ENCODE results near the gene POLR2J.

The POLR2J gene

DNA sequence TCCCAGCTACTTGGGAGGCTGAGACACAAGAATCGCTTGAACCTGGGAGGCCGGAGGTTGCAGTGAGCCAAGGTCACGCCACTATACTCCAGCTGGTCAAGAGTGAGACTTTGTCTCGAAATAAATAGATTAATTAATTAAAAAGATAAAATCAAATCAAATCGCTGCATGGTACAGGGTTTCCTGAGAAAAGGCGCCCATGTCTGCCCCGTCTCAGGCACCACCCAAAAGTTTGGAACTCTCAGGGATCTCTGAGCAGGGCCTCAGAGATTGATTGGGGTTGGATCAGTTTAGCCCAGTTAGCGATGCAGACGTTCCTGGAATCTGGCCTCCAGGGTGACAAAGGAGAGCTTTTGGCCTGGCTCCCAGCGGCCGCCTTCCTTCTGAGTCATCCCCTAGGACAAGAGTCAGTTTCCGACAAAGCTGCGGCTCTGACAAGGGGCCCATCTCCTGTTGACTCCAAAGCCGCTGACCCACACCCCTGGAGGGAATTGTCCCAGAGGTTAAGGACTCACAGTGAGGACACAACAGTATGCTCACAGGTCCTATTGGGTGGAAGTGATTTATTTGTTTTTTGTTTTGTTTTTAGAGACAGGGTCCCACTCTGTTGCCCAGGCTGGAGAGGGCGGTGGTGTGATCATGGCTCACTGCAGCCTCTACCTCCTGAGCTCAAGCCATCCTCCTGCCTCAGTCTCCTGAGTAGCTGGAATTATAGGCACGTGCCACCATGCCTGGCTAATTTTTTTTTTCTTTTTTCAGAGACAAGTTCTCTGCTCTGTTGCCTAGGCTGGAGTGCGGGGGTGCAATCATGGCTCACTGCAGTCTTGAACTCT is 38.5 kb downstream of the POLR2J start (continued):
- no peak for TF ChIP-seq TCF7L2 (IDR thresholded peaks at IDR 0.05; ENCODE audit: borderline replicate concordance, low read depth, low read length)
- no peak for TF ChIP-seq ZNF660 (tag by site-specific recombination; IDR thresholded peaks at IDR 0.05)
- TF ChIP-seq, protein P1, sequence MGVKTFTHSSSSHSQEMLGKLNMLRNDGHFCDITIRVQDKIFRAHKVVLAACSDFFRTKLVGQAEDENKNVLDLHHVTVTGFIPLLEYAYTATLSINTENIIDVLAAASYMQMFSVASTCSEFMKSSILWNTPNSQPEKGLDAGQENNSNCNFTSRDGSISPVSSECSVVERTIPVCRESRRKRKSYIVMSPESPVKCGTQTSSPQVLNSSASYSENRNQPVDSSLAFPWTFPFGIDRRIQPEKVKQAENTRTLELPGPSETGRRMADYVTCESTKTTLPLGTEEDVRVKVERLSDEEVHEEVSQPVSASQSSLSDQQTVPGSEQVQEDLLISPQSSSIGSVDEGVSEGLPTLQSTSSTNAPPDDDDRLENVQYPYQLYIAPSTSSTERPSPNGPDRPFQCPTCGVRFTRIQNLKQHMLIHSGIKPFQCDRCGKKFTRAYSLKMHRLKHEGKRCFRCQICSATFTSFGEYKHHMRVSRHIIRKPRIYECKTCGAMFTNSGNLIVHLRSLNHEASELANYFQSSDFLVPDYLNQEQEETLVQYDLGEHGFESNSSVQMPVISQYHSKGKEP (tag by site-specific recombination; IDR thresholded peaks at IDR 0.05) = no peak
- no peak for TF ChIP-seq ZNF335 (tag by site-specific recombination; conservative IDR thresholded peaks at IDR 0.05)
- no peak for TF ChIP-seq FEZF1 (tag by site-specific recombination; IDR thresholded peaks at IDR 0.05)

DNA sequence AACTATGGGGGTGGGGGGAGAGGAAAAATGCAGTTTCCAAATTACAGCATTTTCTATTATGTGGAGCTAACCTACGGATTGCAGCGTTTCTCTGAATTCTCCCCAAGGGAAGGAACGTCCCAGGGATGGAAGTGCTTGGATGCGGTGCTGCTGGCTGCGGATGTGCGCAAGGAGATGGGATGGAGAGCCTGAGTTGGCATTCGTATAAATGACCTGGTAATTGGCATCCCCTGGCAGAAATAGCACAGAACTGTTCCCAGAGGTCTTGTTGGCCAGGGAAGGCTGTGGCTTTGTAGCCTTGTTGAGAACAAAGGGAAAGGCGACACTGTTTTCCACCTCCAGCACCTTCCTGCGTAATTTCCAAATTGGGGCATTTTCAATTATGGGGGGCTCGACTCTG is 42.6 kb downstream of the POLR2J start:
- peaks cover 16 to 24% of the 10 kb centered on the region in 2 experiments; a peak in 2 of 3 replicates for H3K36me3 ChIP-seq (ENCODE audit: control insufficient read depth in 2 of 2, insufficient read depth in 1 of 2, low read length in 2 of 2)
- no peak for TF ChIP-seq ZNF510 (tag by site-specific recombination; IDR thresholded peaks at IDR 0.05; ENCODE audit: insufficient replicate concordance)
- no peak for TF ChIP-seq BCL11A (tag by site-specific recombination; IDR thresholded peaks at IDR 0.05; ENCODE audit: low read depth)
- no peak for TF ChIP-seq ZNF292 (tag by site-specific recombination; IDR thresholded peaks at IDR 0.05; ENCODE audit: borderline replicate concordance, low read depth)
- no peak for TF ChIP-seq ZNF274 (IDR thresholded peaks at IDR 0.05; ENCODE audit: low read length)
- no peak for TF ChIP-seq ZNF274 (tag by site-specific recombination; IDR thresholded peaks at IDR 0.05; ENCODE audit: borderline replicate concordance)
- TF ChIP-seq KLF9 (tag by site-specific recombination; IDR thresholded peaks at IDR 0.05; ENCODE audit: low read depth) = no peak
- TF ChIP-seq GLIS2 (tag by site-specific recombination; IDR thresholded peaks at IDR 0.05) = no peak
- TF ChIP-seq, protein P2, sequence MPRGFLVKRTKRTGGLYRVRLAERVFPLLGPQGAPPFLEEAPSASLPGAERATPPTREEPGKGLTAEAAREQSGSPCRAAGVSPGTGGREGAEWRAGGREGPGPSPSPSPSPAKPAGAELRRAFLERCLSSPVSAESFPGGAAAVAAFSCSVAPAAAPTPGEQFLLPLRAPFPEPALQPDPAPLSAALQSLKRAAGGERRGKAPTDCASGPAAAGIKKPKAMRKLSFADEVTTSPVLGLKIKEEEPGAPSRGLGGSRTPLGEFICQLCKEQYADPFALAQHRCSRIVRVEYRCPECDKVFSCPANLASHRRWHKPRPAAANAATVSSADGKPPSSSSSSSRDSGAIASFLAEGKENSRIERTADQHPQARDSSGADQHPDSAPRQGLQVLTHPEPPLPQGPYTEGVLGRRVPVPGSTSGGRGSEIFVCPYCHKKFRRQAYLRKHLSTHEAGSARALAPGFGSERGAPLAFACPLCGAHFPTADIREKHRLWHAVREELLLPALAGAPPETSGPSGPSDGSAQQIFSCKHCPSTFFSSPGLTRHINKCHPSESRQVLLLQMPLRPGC (tag by site-specific recombination; IDR thresholded peaks at IDR 0.05) = no peak
- no peak for TF ChIP-seq ZFP3 (tag by site-specific recombination; IDR thresholded peaks at IDR 0.05; ENCODE audit: low read depth)
- no peak for TF ChIP-seq PRDM1 (tag by site-specific recombination; IDR thresholded peaks at IDR 0.05)
- TF ChIP-seq, protein P3, sequence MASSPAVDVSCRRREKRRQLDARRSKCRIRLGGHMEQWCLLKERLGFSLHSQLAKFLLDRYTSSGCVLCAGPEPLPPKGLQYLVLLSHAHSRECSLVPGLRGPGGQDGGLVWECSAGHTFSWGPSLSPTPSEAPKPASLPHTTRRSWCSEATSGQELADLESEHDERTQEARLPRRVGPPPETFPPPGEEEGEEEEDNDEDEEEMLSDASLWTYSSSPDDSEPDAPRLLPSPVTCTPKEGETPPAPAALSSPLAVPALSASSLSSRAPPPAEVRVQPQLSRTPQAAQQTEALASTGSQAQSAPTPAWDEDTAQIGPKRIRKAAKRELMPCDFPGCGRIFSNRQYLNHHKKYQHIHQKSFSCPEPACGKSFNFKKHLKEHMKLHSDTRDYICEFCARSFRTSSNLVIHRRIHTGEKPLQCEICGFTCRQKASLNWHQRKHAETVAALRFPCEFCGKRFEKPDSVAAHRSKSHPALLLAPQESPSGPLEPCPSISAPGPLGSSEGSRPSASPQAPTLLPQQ (tag by site-specific recombination; IDR thresholded peaks at IDR 0.05) = no peak
- TF ChIP-seq GLI2 (tag by site-specific recombination; IDR thresholded peaks at IDR 0.05; ENCODE audit: borderline replicate concordance, low read depth) = no peak
- TF ChIP-seq ZBTB7A (tag by site-specific recombination; IDR thresholded peaks at IDR 0.05; ENCODE audit: low read depth) = no peak
- TF ChIP-seq ZNF600 (tag by site-specific recombination; IDR thresholded peaks at IDR 0.05) = no peak
- H3K27ac ChIP-seq (ENCODE audit: extremely low read depth, low read depth, low read length) = no peak overlapping the region
- CTCF ChIA-PET = no interaction called here
- H3K4me3 ChIP-seq (ENCODE audit: low read depth, low read length) = no peak overlapping the region
- H3K9me3 ChIP-seq (ENCODE audit: control insufficient read depth, insufficient read depth, low read depth, low read length) = no peaks in the 10 kb centered on the region
- POLR2A ChIA-PET = no interaction called here
- H3K4me1 ChIP-seq (ENCODE audit: control insufficient read depth, insufficient read depth, low read length) = peaks cover 15% of the 10 kb centered on the region

All from HEK293 (cell line).